DMS153 treated with DMSO at 0.1 percent for 48 hours (cell line): ENCODE results near the gene TCEAL8.

Experiments used
- DNase-seq: peaks from one replicate; lab custom pipeline; 2025; ENCODE audit not compliant: unreplicated experiment; lab: John Stamatoyannopoulos, UW

The TCEAL8 gene

GRCh38 chrX:103215425-103215991 lies 39.4 kb downstream of the TCEAL8 start:
- no peak for DNase-seq

- no peak for DNase-seq
Observed at GRCh38 chrX:103214870-103215424, 40.0 kb downstream of the TCEAL8 start, which contains the start of gene BEX4. Gene BEX4, plus strand, starts transcription at chrX:103215108. Its CDS starts 1,046 bp downstream, at chrX:103216154.

GRCh38 chrX:103212749-103213457 lies 42.1 kb downstream of the TCEAL8 start:
- no peak for DNase-seq

DNA sequence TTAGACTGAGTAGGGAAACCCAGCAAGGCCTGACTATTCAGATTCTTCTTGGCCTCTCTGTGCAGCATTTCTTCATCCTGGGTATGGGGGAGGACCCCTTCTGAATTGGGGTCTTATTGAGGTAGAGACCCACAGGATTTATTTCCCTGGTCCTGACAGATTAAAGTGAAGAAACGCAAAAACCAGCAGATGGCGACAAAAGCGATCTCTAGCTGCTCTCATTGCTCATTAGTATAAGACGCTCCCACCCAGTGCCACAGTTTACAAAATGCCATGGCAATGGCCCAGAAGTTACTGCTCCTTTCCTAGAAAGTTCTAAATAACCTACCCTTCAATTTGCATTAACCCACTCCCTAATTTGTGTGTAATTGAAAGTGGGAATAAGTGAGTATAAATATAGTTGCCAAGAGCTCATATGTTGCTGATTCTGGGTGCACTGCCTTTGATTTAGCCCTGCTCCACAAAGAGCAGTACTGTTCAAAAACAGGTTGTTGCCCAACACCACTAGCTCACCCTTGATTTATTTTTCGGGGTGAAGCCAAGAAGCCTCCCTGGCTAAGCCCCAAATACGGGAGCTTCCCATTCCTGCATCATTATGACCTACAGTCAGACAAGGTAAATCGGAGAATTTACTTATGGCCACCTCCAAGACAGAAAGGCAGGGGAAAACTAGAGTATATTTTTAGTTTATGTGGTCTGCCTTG lies 43.8 kb downstream of the TCEAL8 start:
- no peak for DNase-seq

DNA sequence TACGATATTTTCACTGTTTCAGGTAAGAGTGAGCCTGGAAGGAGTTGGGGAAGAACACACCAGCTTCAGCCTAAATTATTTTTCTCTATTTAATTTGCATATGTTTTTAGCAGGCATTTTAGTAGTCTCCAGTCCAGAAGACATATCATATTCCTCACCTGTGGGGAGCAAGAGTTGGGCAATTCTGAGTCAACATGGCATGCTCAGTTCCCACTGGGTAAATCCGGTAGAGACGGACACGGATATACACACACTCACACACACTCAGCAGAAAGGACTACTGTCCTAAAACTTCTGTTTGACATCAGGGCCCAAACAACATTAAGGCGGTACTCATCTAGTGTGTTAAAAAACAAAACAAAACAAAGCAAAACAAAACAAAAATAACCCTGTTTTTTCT lies 44.9 kb downstream of the TCEAL8 start:
- DNase-seq: no peak
